Karpas-422 (cell line): ENCODE data around the gene SHC3. TPM values are rescaled to one million over a fixed set of nuclear protein-coding genes. Genes with fewer than 3 reads are reported as not detected.

Source experiments
- DNase-seq: peaks from one replicate; pipeline ENCODE4 v3.0.0-alpha.2; 2015
- H2AFZ ChIP-seq: fragments of 200-600 bp; sonication (generic); 2 replicates; pipeline ENCODE4 v1.6.1; 2014; ENCODE audit warnings: antibody characterized with exemption, low read length, mixed read lengths
- H3K27ac ChIP-seq: fragments of 200-600 bp; sonication (generic); 2 replicates; pipeline ENCODE4 v1.5.1; 2014; ENCODE audit warnings: mild to moderate bottlenecking, low read length, moderate library complexity
- H3K27me3 ChIP-seq: fragments of 200-600 bp; sonication (generic); 2 replicates; pipeline ENCODE4 v1.6.1; 2014; ENCODE audit warnings: low read length, mixed read lengths
- H3K36me3 ChIP-seq: fragments of 200-600 bp; sonication (generic); 2 replicates; pipeline ENCODE4 v1.6.1; 2014; ENCODE audit warnings: low read length, mixed read lengths; ENCODE audit not compliant: insufficient read depth
- H3K4me1 ChIP-seq: fragments of 200-600 bp; sonication (generic); 2 replicates; pipeline ENCODE4 v1.6.1; 2014; ENCODE audit warnings: mild to moderate bottlenecking, low read length, mixed read lengths
- H3K4me2 ChIP-seq: fragments of 200-600 bp; sonication (generic); 2 replicates; pipeline ENCODE4 v1.6.1; 2014; ENCODE audit warnings: low read length, low read depth, mild to moderate bottlenecking; ENCODE audit not compliant: poor library complexity, severe bottlenecking
- H3K4me3 ChIP-seq: fragments of 200-600 bp; sonication (generic); 2 replicates; pipeline ENCODE4 v1.5.1; 2014; ENCODE audit warnings: mild to moderate bottlenecking, antibody characterized with exemption, low read length, mixed read lengths
- H3K79me2 ChIP-seq: fragments of 200-600 bp; sonication (generic); 2 replicates; pipeline ENCODE4 v1.6.1; 2014; ENCODE audit warnings: mild to moderate bottlenecking, low read length, mixed read lengths
- H3K9ac ChIP-seq: fragments of 200-600 bp; sonication (generic); 2 replicates; pipeline ENCODE4 v1.6.0; 2014; ENCODE audit warnings: low read length
- H3K9me2 ChIP-seq: fragments of 200-600 bp; sonication (generic), shearing (Covaris generic); replicated peaks from 2 replicates; pipeline ENCODE4 v1.6.0; 2014; ENCODE audit warnings: mild to moderate bottlenecking, low read length, moderate library complexity; ENCODE audit not compliant: insufficient read depth
- H3K9me3 ChIP-seq: fragments of 300-700, 200-600 bp; sonication (generic); 2 replicates; pipeline ENCODE4 v1.6.1; 2014; ENCODE audit warnings: low read length, mixed read lengths
- H4K20me1 ChIP-seq: fragments of 200-600 bp; sonication (generic); 2 replicates; pipeline ENCODE4 v1.6.1; 2014; ENCODE audit warnings: mild to moderate bottlenecking, antibody characterized with exemption, low read length, low read depth; ENCODE audit not compliant: insufficient read depth
- total RNA-seq: library from RNA; depleted of rRNA; stranded (reverse); fragments of >200 nt; shearing (Covaris generic); gene quantifications from 2 replicates; pipeline ENCODE4 v1.2.3, GENCODE V29; 2014; ENCODE audit warnings: low replicate concordance

Gene SHC3
- total RNA-seq, 1 experiment from 2014 or later, result not detected

DNA sequence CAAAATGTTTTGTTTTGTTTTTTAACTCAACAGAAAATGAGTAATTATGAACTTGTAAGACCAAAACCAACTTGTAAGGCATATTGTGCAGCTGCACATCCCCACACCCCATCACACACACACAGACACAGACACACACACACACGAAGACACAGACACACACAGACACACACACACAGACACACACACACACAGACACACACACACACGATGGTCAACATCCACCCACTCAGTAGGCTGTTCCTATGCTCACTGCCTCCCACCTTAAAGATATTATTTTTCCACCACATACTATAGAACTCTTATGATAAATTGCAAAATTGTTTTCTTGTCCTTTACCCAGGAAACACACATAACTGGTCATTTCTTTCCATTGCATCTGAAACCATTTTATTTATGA lies 6.2 kb downstream of the SHC3 start:
- Histone ChIP-seq H3K4me3 (no peak overlapping the region), H3K36me3 (no peaks in the 10 kb centered on the region), H3K9ac (no peak overlapping the region), H4K20me1 (no peaks in the 10 kb centered on the region), H3K79me2 (no peaks in the 10 kb centered on the region), H3K4me1 (no peaks in the 10 kb centered on the region), H3K9me3 (no peaks in the 10 kb centered on the region), H3K9me2 (no peaks in the 10 kb centered on the region), H3K27ac (no peak overlapping the region), H3K27me3 (no peaks in the 10 kb centered on the region), H2AFZ (no peak overlapping the region), H3K4me2 (no peak overlapping the region)
- no peak for DNase-seq

DNA sequence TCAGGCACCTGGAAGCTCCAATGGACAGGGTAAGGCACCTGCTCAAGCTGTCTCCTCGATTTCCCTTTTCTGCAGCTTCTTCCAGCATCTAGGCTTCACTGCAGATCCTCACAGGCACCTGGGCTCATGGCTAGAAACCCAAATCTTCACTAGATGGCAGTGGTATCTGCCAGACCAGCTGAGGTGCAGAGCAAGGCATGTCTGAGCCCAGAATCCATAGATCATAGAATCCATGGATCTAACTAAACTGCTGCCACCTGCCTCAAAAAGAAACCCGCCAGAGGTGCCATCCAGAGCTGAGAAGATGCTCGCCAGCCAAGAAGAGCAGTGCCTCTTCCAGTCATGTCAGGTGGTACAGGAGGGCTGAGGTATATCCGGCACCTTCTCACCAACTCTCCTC lies 6.9 kb downstream of the SHC3 start:
- Histone ChIP-seq H3K4me1 (no peaks in the 10 kb centered on the region), H3K36me3 (no peaks in the 10 kb centered on the region), H3K9ac (no peak overlapping the region), H3K79me2 (no peaks in the 10 kb centered on the region), H3K4me2 (no peak overlapping the region), H4K20me1 (no peaks in the 10 kb centered on the region), H3K27ac (no peak overlapping the region), H3K9me2 (no peaks in the 10 kb centered on the region), H2AFZ (no peak overlapping the region), H3K27me3 (no peaks in the 10 kb centered on the region), H3K9me3 (no peaks in the 10 kb centered on the region), H3K4me3 (no peak overlapping the region)
- peak; percentile 46 for DNase-seq

DNA sequence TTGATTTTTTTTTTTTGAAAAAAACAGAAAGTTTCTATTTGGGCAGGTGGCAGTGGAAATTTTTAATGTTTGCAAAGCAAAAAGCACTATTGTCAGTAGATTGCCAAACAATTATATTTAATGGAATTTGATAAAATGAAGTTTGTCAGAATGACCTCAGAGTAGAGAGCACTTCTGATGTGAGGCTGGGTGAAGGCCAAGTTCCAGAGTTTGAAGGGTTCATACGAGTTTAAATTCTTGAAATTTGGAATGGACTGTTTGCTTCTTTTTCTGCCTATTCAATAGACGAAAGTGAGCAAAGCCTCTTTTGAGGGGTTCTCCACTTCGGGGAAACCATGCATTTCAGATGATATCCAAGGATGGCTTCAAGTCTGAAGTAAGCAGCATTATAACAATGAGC lies 7.4 kb downstream of the SHC3 start:
- no peak overlapping the region for H3K9ac ChIP-seq
- no peaks in the 10 kb centered on the region for H3K9me2 ChIP-seq
- H3K9me3 ChIP-seq, result no peaks in the 10 kb centered on the region
- H3K79me2 ChIP-seq, result no peaks in the 10 kb centered on the region
- no peak overlapping the region for H3K27ac ChIP-seq
- no peak overlapping the region for H2AFZ ChIP-seq
- no peak overlapping the region for H3K4me3 ChIP-seq
- H3K4me1 ChIP-seq, result no peaks in the 10 kb centered on the region
- no peaks in the 10 kb centered on the region for H4K20me1 ChIP-seq
- H3K4me2 ChIP-seq, result no peak overlapping the region
- no peaks in the 10 kb centered on the region for H3K36me3 ChIP-seq
- H3K27me3 ChIP-seq, result no peaks in the 10 kb centered on the region
- DNase-seq, result no peak

DNA sequence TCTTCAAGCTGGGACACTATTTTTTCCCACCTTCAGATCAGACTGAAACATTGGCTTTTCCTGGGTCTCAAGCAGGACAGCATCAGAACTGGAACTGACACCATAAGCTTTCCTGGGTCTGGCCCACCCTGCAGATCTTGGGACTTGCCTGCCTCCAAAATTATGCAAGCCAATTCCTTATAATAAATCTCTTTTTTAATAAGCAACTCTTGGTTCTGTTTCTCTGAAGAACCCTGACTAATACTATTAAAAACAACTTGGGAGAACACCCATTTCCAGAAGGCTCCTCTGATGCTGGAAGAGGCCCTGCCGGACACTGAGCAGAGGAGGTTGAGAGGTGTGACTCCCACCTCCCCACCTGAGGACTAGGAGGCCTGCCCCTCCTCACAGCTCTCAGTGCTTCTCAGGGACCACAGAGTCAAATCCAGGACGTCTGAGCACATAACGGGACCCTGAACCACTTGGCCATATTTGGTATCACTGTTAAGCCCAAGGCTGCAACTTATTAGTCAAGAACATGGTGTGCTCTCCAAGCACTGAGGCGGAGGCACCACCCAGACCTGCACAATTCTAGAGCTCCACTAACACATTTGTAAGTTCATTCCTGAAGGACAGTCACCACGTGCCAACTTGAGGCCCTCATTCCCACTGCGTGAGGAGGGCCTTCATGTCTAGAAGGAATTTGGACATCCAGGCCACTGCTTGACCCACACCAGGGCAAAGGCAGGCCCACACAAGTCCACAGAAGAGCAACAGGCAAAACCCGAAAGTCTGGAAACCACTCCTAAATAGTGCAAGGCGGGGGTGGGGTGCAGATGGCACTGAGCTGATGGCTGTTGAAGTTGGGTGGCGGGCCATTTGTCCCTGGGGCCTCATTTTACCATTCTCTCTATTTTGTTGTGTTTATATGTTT lies 9.5 kb downstream of the SHC3 start:
- Histone ChIP-seq H3K36me3 (no peaks in the 10 kb centered on the region), H3K9ac (no peak overlapping the region), H3K27ac (no peak overlapping the region), H3K4me1 (no peaks in the 10 kb centered on the region), H3K4me2 (no peak overlapping the region), H3K9me3 (no peaks in the 10 kb centered on the region), H4K20me1 (no peaks in the 10 kb centered on the region), H3K9me2 (no peaks in the 10 kb centered on the region), H3K27me3 (no peaks in the 10 kb centered on the region), H3K4me3 (no peak overlapping the region), H3K79me2 (no peaks in the 10 kb centered on the region), H2AFZ (no peak overlapping the region)
- no peak for DNase-seq

DNA sequence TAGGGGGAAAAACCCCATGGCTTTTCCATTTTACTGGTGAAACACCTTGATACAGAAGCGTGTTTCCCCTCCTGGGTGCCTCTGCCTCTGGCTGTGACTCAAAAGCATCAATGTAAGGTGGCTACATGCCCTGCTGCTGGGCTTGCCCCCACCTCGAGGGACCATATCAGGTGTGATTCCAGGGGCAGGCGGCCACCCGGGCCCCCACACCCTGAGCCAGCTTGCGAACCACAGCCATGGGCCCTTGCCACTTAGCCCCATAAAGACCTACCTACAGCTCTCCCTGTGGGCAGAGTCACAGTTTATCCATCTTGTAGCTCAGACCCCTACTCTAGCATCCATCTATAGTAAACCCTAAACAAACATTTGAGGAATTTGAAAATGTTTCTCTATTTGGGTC lies 10.8 kb downstream of the SHC3 start:
- no peaks in the 10 kb centered on the region for H3K27me3 ChIP-seq
- H3K4me3 ChIP-seq, result no peak overlapping the region
- no peak overlapping the region for H2AFZ ChIP-seq
- H3K4me2 ChIP-seq, result no peak overlapping the region
- no peaks in the 10 kb centered on the region for H4K20me1 ChIP-seq
- no peaks in the 10 kb centered on the region for H3K36me3 ChIP-seq
- no peak overlapping the region for H3K9ac ChIP-seq
- no peaks in the 10 kb centered on the region for H3K9me3 ChIP-seq
- no peaks in the 10 kb centered on the region for H3K4me1 ChIP-seq
- no peaks in the 10 kb centered on the region for H3K79me2 ChIP-seq
- H3K27ac ChIP-seq, result no peak overlapping the region
- no peaks in the 10 kb centered on the region for H3K9me2 ChIP-seq
- no peak for DNase-seq

DNA sequence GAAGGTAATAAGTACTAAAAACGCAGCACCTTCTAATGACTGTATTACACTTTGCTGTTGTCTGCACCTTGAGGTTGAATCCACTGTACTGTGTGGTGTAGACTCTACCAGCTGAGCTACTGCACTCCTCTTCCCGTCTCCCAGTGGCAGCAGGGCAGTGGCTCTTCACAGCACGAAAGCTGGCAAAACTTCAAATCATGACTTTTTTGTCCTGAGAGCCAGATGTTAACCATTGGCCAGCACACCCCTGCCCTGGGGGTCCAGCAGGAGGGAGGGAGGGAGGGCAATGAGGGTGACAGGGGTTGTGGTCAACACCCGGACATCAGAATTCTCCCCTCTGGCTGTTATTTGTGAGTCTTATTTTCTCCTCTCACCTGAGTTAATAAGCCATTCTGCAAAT lies 11.8 kb downstream of the SHC3 start:
- H3K4me3 ChIP-seq, result no peak overlapping the region
- H3K4me1 ChIP-seq, result no peaks in the 10 kb centered on the region
- no peaks in the 10 kb centered on the region for H4K20me1 ChIP-seq
- H3K9me2 ChIP-seq, result no peaks in the 10 kb centered on the region
- H2AFZ ChIP-seq, result no peak overlapping the region
- H3K36me3 ChIP-seq, result no peaks in the 10 kb centered on the region
- no peaks in the 10 kb centered on the region for H3K27me3 ChIP-seq
- H3K79me2 ChIP-seq, result no peaks in the 10 kb centered on the region
- H3K4me2 ChIP-seq, result no peak overlapping the region
- no peak for DNase-seq
- H3K9ac ChIP-seq, result no peak overlapping the region
- no peak overlapping the region for H3K27ac ChIP-seq
- no peaks in the 10 kb centered on the region for H3K9me3 ChIP-seq

DNA sequence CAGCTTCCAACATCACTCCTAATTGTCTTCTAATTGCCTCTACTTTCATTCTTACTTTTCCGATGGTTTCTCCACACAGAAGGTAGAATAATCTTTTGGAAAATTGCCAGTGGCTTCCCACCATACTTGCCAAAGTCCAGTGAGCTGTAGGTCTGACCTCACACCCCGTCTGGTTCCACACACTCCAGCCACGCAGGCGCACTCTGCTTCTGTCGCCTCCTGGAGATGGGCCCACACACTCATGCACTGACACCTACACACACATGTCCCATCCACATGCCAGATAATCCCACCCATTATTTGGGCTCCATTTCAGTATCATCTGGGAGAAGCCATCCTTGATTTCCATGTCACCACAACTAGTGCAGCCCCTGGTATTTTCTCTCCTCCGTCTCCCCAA lies 12.7 kb downstream of the SHC3 start:
- Histone ChIP-seq H3K4me1 (no peaks in the 10 kb centered on the region), H3K9me2 (no peaks in the 10 kb centered on the region), H3K9me3 (no peaks in the 10 kb centered on the region), H3K27ac (no peak overlapping the region), H3K79me2 (no peaks in the 10 kb centered on the region), H3K4me2 (no peak overlapping the region), H2AFZ (no peak overlapping the region), H3K9ac (no peak overlapping the region), H3K27me3 (no peaks in the 10 kb centered on the region), H4K20me1 (no peaks in the 10 kb centered on the region), H3K4me3 (no peak overlapping the region), H3K36me3 (no peaks in the 10 kb centered on the region)
- no peak for DNase-seq

DNA sequence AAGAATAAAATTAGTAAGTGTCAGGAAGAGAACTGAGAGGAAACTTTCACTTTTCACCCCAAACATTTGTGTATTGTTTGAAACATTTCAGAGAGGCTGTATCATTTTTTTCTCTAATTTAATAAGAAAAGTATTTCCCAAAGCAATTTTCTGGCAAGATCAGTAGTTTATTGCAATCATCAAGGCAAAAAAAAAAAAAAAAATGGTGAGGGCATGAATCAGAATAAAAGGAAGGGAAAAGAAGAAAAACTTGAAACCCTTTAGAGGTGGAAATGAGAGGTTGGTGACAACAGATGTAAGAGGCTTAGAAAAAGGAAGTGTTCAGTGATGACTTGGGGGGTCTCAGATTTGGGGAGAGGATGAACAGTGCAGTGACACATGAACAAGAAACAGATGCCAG lies 13.3 kb downstream of the SHC3 start:
- Histone ChIP-seq H3K4me2 (no peak overlapping the region), H2AFZ (no peak overlapping the region), H3K9me2 (no peaks in the 10 kb centered on the region), H3K36me3 (no peaks in the 10 kb centered on the region), H3K9ac (no peak overlapping the region), H3K9me3 (no peaks in the 10 kb centered on the region), H3K79me2 (no peaks in the 10 kb centered on the region), H3K4me1 (no peaks in the 10 kb centered on the region), H4K20me1 (no peaks in the 10 kb centered on the region), H3K27ac (no peak overlapping the region), H3K27me3 (no peaks in the 10 kb centered on the region), H3K4me3 (no peak overlapping the region)
- no peak for DNase-seq
